ENCODE results near the gene MAP2K2.
"Not testable (repeated sequence)": the region's sequence is repeated elsewhere in the genome, so short reads cannot be mapped to it uniquely, and the experiment has no call there.

The MAP2K2 gene

GRCh38 chr19:4123615-4124568 lies at the start of gene MAP2K2:
Gene MAP2K2, minus strand, starts transcription at chr19:4124122. Its CDS starts 247 bp downstream, at chr19:4123875.
- DNase-seq: peak; percentile 75 to 89

- no peak for DNase-seq
Measured at GRCh38 chr19:4172861-4173473, 49.0 kb upstream of the MAP2K2 start.

- DNase-seq: no peak
Measured at GRCh38 chr19:4171676-4172075, 47.8 kb upstream of the MAP2K2 start.

GRCh38 chr19:4164262-4164661 lies 40.3 kb upstream of the MAP2K2 start:
- DNase-seq: no peak

GRCh38 chr19:4161415-4162077 lies 37.6 kb upstream of the MAP2K2 start:
- DNase-seq: no peak

GRCh38 chr19:4157971-4158370 lies 34.0 kb upstream of the MAP2K2 start:
- DNase-seq: not testable (repeated sequence)

- no peak for DNase-seq
Measured at GRCh38 chr19:4157164-4157563, 33.2 kb upstream of the MAP2K2 start.

GRCh38 chr19:4154571-4155312 lies 30.8 kb upstream of the MAP2K2 start:
- no peak for DNase-seq

- DNase-seq: no peak
Measured at GRCh38 chr19:4152241-4152998, 28.5 kb upstream of the MAP2K2 start.

- no peak for DNase-seq
Measured at GRCh38 chr19:4151623-4152022, 27.7 kb upstream of the MAP2K2 start.

GRCh38 chr19:4149518-4150288 lies 25.8 kb upstream of the MAP2K2 start:
- DNase-seq: no peak

GRCh38 chr19:4144666-4145249 lies 20.8 kb upstream of the MAP2K2 start:
- peak; percentile 65 to 79 for DNase-seq

GRCh38 chr19:4142916-4143315 lies 19.0 kb upstream of the MAP2K2 start:
- not testable (repeated sequence) for DNase-seq

- DNase-seq: peak; percentile 49 to 79
Measured at GRCh38 chr19:4140237-4140711, 16.4 kb upstream of the MAP2K2 start.

GRCh38 chr19:4139614-4140236 lies 15.8 kb upstream of the MAP2K2 start:
- peak; percentile 38 to 68 for DNase-seq

- no peak for DNase-seq
Measured at GRCh38 chr19:4138445-4138844, 14.5 kb upstream of the MAP2K2 start.

GRCh38 chr19:4136680-4137088 lies 12.8 kb upstream of the MAP2K2 start:
- no peak for DNase-seq

GRCh38 chr19:4135386-4135785 lies 11.5 kb upstream of the MAP2K2 start:
- DNase-seq: not testable (repeated sequence)

GRCh38 chr19:4134351-4134750 lies 10.4 kb upstream of the MAP2K2 start:
- no peak for DNase-seq

Measured in SW 1271 (cell line).